MM.1S (cell line): ENCODE measurements around the gene JHY.

Experiments used
- DNase-seq: peaks from one replicate; pipeline ENCODE4 v3.0.0-alpha.2; 2015
- H2AFZ ChIP-seq: fragments of 300-600 bp; sonication (generic); 2 replicates; pipeline ENCODE4 v1.6.0; 2016; ENCODE audit warnings: antibody characterized with exemption, low read length
- H3F3A ChIP-seq: fragments of 300-600 bp; sonication (generic); 2 replicates; pipeline ENCODE4 v1.6.1; 2016; ENCODE audit warnings: mild to moderate bottlenecking, antibody characterized with exemption, low read length, moderate library complexity, mixed read lengths; ENCODE audit not compliant: insufficient read depth
- H3K27ac ChIP-seq: fragments of 300-600 bp; sonication (generic); 2 replicates; pipeline ENCODE4 v1.5.1; 2016; ENCODE audit warnings: mild to moderate bottlenecking, low read length
- H3K27me3 ChIP-seq: fragments of 300-600 bp; sonication (generic); replicated peaks from 2 replicates; pipeline ENCODE4 v1.6.0; 2016; ENCODE audit warnings: low read length; ENCODE audit not compliant: insufficient read depth
- H3K36me3 ChIP-seq: fragments of 300-600 bp; sonication (generic); replicated peaks from 2 replicates; pipeline ENCODE4 v1.6.1; 2016; ENCODE audit warnings: mild to moderate bottlenecking, low read length, mixed read lengths; ENCODE audit not compliant: insufficient read depth
- H3K4me1 ChIP-seq: fragments of 300-600 bp; sonication (generic); 2 replicates; pipeline ENCODE4 v1.6.1; 2016; ENCODE audit warnings: low read length, mixed read lengths
- H3K4me2 ChIP-seq: fragments of 300-600 bp; sonication (generic); 2 replicates; pipeline ENCODE4 v1.6.0; 2016; ENCODE audit warnings: low read depth, low read length
- H3K4me3 ChIP-seq: fragments of 300-600 bp; sonication (generic); 2 replicates; pipeline ENCODE4 v1.5.1; 2016; ENCODE audit warnings: low read length, mixed read lengths
- H3K79me2 ChIP-seq: fragments of 300-600 bp; sonication (generic); 2 replicates; pipeline ENCODE4 v1.6.1; 2016; ENCODE audit warnings: mixed run types, low read length, mixed read lengths
- H3K9ac ChIP-seq: fragments of 300-600 bp; sonication (generic); 2 replicates; pipeline ENCODE4 v1.6.1; 2016; ENCODE audit warnings: low read length, mixed read lengths
- H3K9me2 ChIP-seq: fragments of 300-600 bp; sonication (generic); replicated peaks from 2 replicates; pipeline ENCODE4 v1.6.1; 2016; ENCODE audit warnings: mild to moderate bottlenecking, low read length, mixed read lengths; ENCODE audit not compliant: insufficient read depth
- H3K9me3 ChIP-seq: fragments of 300-600 bp; sonication (generic); replicated peaks from 2 replicates; pipeline ENCODE4 v1.6.1; 2016; ENCODE audit warnings: mild to moderate bottlenecking, low read length, mixed read lengths; ENCODE audit not compliant: insufficient read depth
- H4K20me1 ChIP-seq: fragments of 300-600 bp; sonication (generic); 2 replicates; pipeline ENCODE4 v1.6.1; 2016; ENCODE audit warnings: mild to moderate bottlenecking, low read length, moderate library complexity, mixed read lengths; ENCODE audit not compliant: insufficient read depth
- CTCF ChIP-seq: fragments of 300-600 bp; sonication (generic); IDR thresholded peaks from 2 replicates; pipeline ENCODE4 v1.5.1; 2016; ENCODE audit warnings: antibody characterized with exemption, low read length, mixed read lengths
- EZH2 ChIP-seq: fragments of 300-600 bp; sonication (generic); optimal IDR thresholded peaks from 2 replicates; pipeline ENCODE3; 2017; ENCODE audit warnings: low read depth, mild to moderate bottlenecking, antibody characterized with exemption, low read length, mixed read lengths
- EZH2phosphoT487 ChIP-seq: fragments of 300-600 bp; sonication (generic); IDR thresholded peaks from 2 replicates; pipeline ENCODE4 v1.6.1; 2018; ENCODE audit warnings: antibody characterized with exemption, low read length

JHY gene

GRCh38 chr11:122883646-122883979 lies 1.1 kb downstream of the JHY start:
- Histone ChIP-seq H3K27me3 (no peaks in the 10 kb centered on the region), H3K9ac (peak overlapping the region; percentile 84), H3K4me2 (peak overlapping the region; percentile 78)

GRCh38 chr11:122888162-122888561 lies 5.6 kb downstream of the JHY start:
- H3K4me3 ChIP-seq: no peak overlapping the region
- no peak for TF ChIP-seq EZH2
- no peak for TF ChIP-seq EZH2phosphoT487
- TF ChIP-seq CTCF: no peak
- H3K4me2 ChIP-seq: no peak overlapping the region
- DNase-seq: no peak
- no peaks in the 10 kb centered on the region for H4K20me1 ChIP-seq
- H3K27me3 ChIP-seq: no peaks in the 10 kb centered on the region
- no peak overlapping the region for H2AFZ ChIP-seq
- H3K9ac ChIP-seq: no peak overlapping the region
- H3K27ac ChIP-seq: no peak overlapping the region
- H3K36me3 ChIP-seq: no peaks in the 10 kb centered on the region
- H3K9me2 ChIP-seq: no peaks in the 10 kb centered on the region
- H3K4me1 ChIP-seq: peaks cover 7% of the 10 kb centered on the region; the same call in 1 of the 2 replicates
- H3F3A ChIP-seq: peaks cover 6% of the 10 kb centered on the region; the same call in 1 of the 2 replicates
- H3K79me2 ChIP-seq: no peaks in the 10 kb centered on the region
- H3K9me3 ChIP-seq: no peaks in the 10 kb centered on the region

More at GRCh38 chr11:122883646-122883979, 1.1 kb downstream of the JHY start:
- no peaks in the 10 kb centered on the region for H3K79me2 ChIP-seq
- TF ChIP-seq EZH2phosphoT487: no peak
- no peak for TF ChIP-seq EZH2
- TF ChIP-seq CTCF: no peak
- peaks cover 9% of the 10 kb centered on the region; the same call in 1 of the 2 replicates for H3F3A ChIP-seq
- H3K4me1 ChIP-seq: peaks cover 10% of the 10 kb centered on the region; the same call in 1 of the 2 replicates
- H3K9me3 ChIP-seq: no peaks in the 10 kb centered on the region
- H3K27ac ChIP-seq: peak overlapping the region; percentile 84; the same call in 1 of the 2 replicates
- H4K20me1 ChIP-seq: no peaks in the 10 kb centered on the region
- H3K36me3 ChIP-seq: no peaks in the 10 kb centered on the region
- DNase-seq: no peak
- H2AFZ ChIP-seq: peak overlapping the region; percentile 96
- H3K9me2 ChIP-seq: no peaks in the 10 kb centered on the region
- peak overlapping the region; percentile 74 for H3K4me3 ChIP-seq

- TF ChIP-seq EZH2: no peak
- no peak for TF ChIP-seq EZH2phosphoT487
- TF ChIP-seq CTCF: no peak
- no peak overlapping the region for H3K4me3 ChIP-seq
- H3K9me3 ChIP-seq: no peaks in the 10 kb centered on the region
- no peak overlapping the region for H3K4me2 ChIP-seq
- H3K9me2 ChIP-seq: no peaks in the 10 kb centered on the region
- H3K36me3 ChIP-seq: no peaks in the 10 kb centered on the region
- H3K4me1 ChIP-seq: no peaks in the 10 kb centered on the region
- H3K79me2 ChIP-seq: no peaks in the 10 kb centered on the region
- no peak overlapping the region for H2AFZ ChIP-seq
- no peak for DNase-seq
- H4K20me1 ChIP-seq: no peaks in the 10 kb centered on the region
- no peaks in the 10 kb centered on the region for H3K27me3 ChIP-seq
- H3K9ac ChIP-seq: no peak overlapping the region
- H3F3A ChIP-seq: no peaks in the 10 kb centered on the region
- H3K27ac ChIP-seq: no peak overlapping the region
Measured at GRCh38 chr11:122893131-122893530, 10.6 kb downstream of the JHY start.
